Gastrocnemius medialis (tissue), 4 donors: ENCODE results near the gene NELFA. TPM values are rescaled to one million over a fixed set of nuclear protein-coding genes. Genes with fewer than 3 reads are reported as not detected.
"Not testable (repeated sequence)": the region's sequence is repeated elsewhere in the genome, so short reads cannot be mapped to it uniquely, and the experiment has no call there.

Source experiments
- ATAC-seq, 2 donors: fragments of 150-250 bp; one replicate each; pipeline ENCODE4 v1.9.1; 2016
- DNase-seq, 2 donors: peaks; one replicate each; pipeline ENCODE4 v3.0.0-alpha.2; 2019
- H3K27ac ChIP-seq, 4 donors: fragments of 200-600 bp; sonication (generic); 1 replicate in 1 of 4; 2 replicates in 3 of 4; pipeline ENCODE4 v1.5.1; 2016 to 2018; ENCODE audit warnings: mild to moderate bottlenecking in 2 of 4, moderate library complexity in 1 of 4
- H3K27me3 ChIP-seq, 3 donors: fragments of 200-600 bp; sonication (generic) in 2 of 3; 1 replicate in 1 of 3; 2 replicates in 2 of 3; pipeline versions ENCODE4 v1.5.1 to v1.6.0; 2016 to 2019; ENCODE audit warnings: mild to moderate bottlenecking in 1 of 3, moderate library complexity in 1 of 3
- H3K36me3 ChIP-seq, 2 donors: fragments of 200-600 bp; sonication (generic) in 1 of 2; one replicate each; pipeline ENCODE4 v1.5.1; 2017 to 2018
- H3K4me1 ChIP-seq, 2 donors: fragments of 200-600 bp; sonication (generic) in 1 of 2; one replicate each; pipeline ENCODE4 v1.5.1; 2016 to 2017; ENCODE audit warnings: mild to moderate bottlenecking in 2 of 2
- H3K4me3 ChIP-seq, 4 donors: fragments of 200-600 bp; sonication (generic) in 3 of 4; 1 replicate in 1 of 4; 2 replicates in 3 of 4; pipeline ENCODE4 v1.5.1; 2016 to 2019; ENCODE audit warnings: mild to moderate bottlenecking in 2 of 4
- H3K9me3 ChIP-seq, 3 donors: fragments of 200-600 bp; sonication (generic) in 2 of 3; 1 replicate in 1 of 3; 2 replicates in 2 of 3; pipeline ENCODE4 v1.5.1; 2016 to 2019
- CTCF ChIP-seq, 5 experiments: fragments of 450-650 bp in 3 of 5; fragments of 200-600 bp in 2 of 5; sonication (generic) in 2 of 5; IDR thresholded peaks in 4 of 5; conservative IDR thresholded peaks in 1 of 5; 1 replicate in 4 of 5; 2 replicates in 1 of 5; pipeline ENCODE4 v1.5.1; 2016 to 2019; ENCODE audit warnings: antibody characterized with exemption in 5 of 5, mild to moderate bottlenecking in 3 of 5, moderate library complexity in 3 of 5
- POLR2A ChIP-seq, 2 donors: fragments of 450-650 bp; IDR thresholded peaks; one replicate each; pipeline ENCODE4 v1.6.1; 2017; ENCODE audit warnings: antibody characterized with exemption in 2 of 2, mild to moderate bottlenecking in 2 of 2, moderate library complexity in 2 of 2
- in situ Hi-C, 4 donors: fragments of 200-750 bp; cut with MboI; loops; one replicate each; pipeline versions ENCODE4 v1.15.0 to v1.8.0; 2017; ENCODE audit warnings: low sequenced_read_pairs in 4 of 4
- intact Hi-C: fragments of 100-400 bp; cut with DNase I; formaldehyde crosslinking; loops from one replicate; pipeline ENCODE4 v1.15.1; 2023; ENCODE audit warnings: low total_unique reads
- total RNA-seq, 4 donors: library from RNA; depleted of rRNA; stranded (reverse); fragments of >200 nt; gene quantifications; one replicate each; pipeline versions ENCODE4 v1.1.0 to v1.2.3, GENCODE V29; 2016

NELFA gene
- total RNA-seq, 4 donors from 2014 or later: 8.1 to 21.1 (median 15.9) TPM

DNA sequence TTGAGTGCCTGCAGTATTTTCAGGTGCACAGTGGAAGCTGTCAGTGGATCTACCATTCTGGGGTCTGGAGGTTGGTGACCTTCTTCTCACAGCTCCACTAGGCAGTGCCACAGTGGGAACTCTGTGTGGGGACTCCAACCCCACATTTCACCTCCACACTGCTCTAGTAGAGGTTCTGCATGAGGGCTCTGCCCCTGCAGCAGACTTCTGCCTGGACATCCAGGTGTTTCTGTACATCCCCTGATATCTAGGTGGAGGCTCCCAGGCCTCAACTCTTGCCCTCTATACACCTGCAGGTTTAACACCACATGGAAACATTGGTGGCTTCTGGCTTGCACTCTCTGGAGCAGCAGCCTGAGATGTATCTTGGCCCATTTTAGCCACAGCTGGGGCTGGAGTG is 17.0 kb upstream of the NELFA start:
- in situ Hi-C loops (no loop called here), intact Hi-C loops (no loop called here)
- Histone ChIP-seq H3K27me3 (peaks cover 9 to 18% (median 15%) of the 10 kb centered on the region in 3 donors), H3K4me1 (no peaks in the 10 kb centered on the region), H3K36me3 (no peaks in the 10 kb centered on the region), H3K9me3 (no peaks in the 10 kb centered on the region), H3K4me3 (no peak overlapping the region), H3K27ac (no peak overlapping the region)
- TF ChIP-seq CTCF (IDR thresholded peaks at IDR 0.05 in 4 of 5, conservative IDR thresholded peaks at IDR 0.05 in 1 of 5) (no peak), POLR2A (IDR thresholded peaks at IDR 0.05) (no peak)
- no peak for DNase-seq
- ATAC-seq: no peak

- TF ChIP-seq CTCF (IDR thresholded peaks at IDR 0.05 in 4 of 5, conservative IDR thresholded peaks at IDR 0.05 in 1 of 5): no peak
- no peak for TF ChIP-seq POLR2A (IDR thresholded peaks at IDR 0.05)
- no peaks in the 10 kb centered on the region for H3K36me3 ChIP-seq
- no peak overlapping the region for H3K27ac ChIP-seq
- H3K4me1 ChIP-seq: no peaks in the 10 kb centered on the region
- intact Hi-C loops (no loop called here), in situ Hi-C loops (no loop called here)
- H3K27me3 ChIP-seq: peaks cover 9 to 18% (median 15%) of the 10 kb centered on the region in 3 donors
- H3K4me3 ChIP-seq: no peak overlapping the region
- H3K9me3 ChIP-seq: no peaks in the 10 kb centered on the region
- DNase-seq (no peak), ATAC-seq (no peak)
Measured at GRCh38 chr4:2024683-2025082, 15.9 kb upstream of the NELFA start.

DNA sequence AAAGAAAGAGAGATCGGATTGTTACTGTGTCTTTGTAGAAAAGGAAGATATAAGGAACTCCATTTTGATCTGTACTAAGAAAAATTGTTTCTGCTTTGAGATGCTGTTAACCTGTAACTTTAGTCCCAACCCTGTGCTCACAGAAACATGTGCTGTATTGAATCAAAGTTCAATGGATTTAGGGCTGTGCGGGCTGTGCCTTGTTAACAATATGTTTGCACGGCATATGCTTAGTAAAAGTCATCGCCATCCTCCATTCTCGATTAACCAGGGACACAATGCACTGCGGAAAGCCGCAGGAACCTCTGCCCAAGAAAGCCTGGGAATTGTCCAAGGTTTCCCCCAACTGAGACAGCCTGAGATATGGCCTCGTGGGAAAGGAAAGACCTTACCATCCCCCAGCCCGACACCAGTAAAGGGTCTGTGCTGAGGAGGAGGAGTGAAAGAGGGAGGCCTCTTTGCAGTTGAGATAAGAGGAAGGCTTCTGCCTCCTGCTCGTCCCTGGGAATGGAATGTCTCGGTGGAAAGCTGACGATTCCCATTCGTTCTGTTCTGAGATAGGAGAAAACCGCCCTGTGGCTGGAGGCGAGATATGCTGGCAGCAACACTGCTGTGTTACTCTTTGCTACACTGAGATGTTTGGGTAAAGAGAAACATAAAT is 12.7 kb upstream of the NELFA start:
- H3K9me3 ChIP-seq, H3K27ac ChIP-seq, ATAC-seq, H3K4me1 ChIP-seq, intact Hi-C loops, H3K4me3 ChIP-seq, in situ Hi-C loops, DNase-seq, H3K36me3 ChIP-seq: not testable (repeated sequence)
- peaks cover 9 to 18% (median 12%) of the 10 kb centered on the region in 3 donors for H3K27me3 ChIP-seq

GRCh38 chr4:2015008-2015407 is 6.2 kb upstream of the NELFA start:
- intact Hi-C loops (no loop called here), in situ Hi-C loops (no loop called here)
- Histone ChIP-seq H3K9me3 (no peaks in the 10 kb centered on the region), H3K36me3 (no peaks in the 10 kb centered on the region), H3K4me3 (no peak overlapping the region), H3K27ac (no peak overlapping the region), H3K27me3 (no peaks in the 10 kb centered on the region), H3K4me1 (peaks cover 1 to 2% of the 10 kb centered on the region in 2 donors)
- no peak for TF ChIP-seq CTCF (IDR thresholded peaks at IDR 0.05 in 4 of 5, conservative IDR thresholded peaks at IDR 0.05 in 1 of 5)
- TF ChIP-seq POLR2A (IDR thresholded peaks at IDR 0.05): no peak
- DNase-seq (no peak), ATAC-seq (no peak)

GRCh38 chr4:2011583-2011982 is 2.8 kb upstream of the NELFA start:
- DNase-seq (no peak), ATAC-seq (no peak)
- TF ChIP-seq CTCF (IDR thresholded peaks at IDR 0.05 in 4 of 5, conservative IDR thresholded peaks at IDR 0.05 in 1 of 5) (no peak), POLR2A (IDR thresholded peaks at IDR 0.05) (no peak)
- in situ Hi-C loops (no loop called here), intact Hi-C loops (no loop called here)
- Histone ChIP-seq H3K4me3 (no peak overlapping the region), H3K4me1 (peaks cover 18 to 20% of the 10 kb centered on the region in 2 donors), H3K9me3 (no peaks in the 10 kb centered on the region), H3K27ac (no peak overlapping the region), H3K27me3 (no peaks in the 10 kb centered on the region), H3K36me3 (no peaks in the 10 kb centered on the region)
